ENCODE data around the gene ARL10. TPM values are rescaled to one million over a fixed set of nuclear protein-coding genes. Genes with fewer than 3 reads are reported as not detected.

The ARL10 gene
- total RNA-seq, 3 donors from 2014 or later, result 2.1 to 12.2 (median 2.3) TPM

- no peaks in the 10 kb centered on the region for H3K36me3 ChIP-seq (ENCODE audit: low read depth)
- no peak overlapping the region for H3K4me3 ChIP-seq
- intact Hi-C loops (cut with DNase I, micrococcal nuclease), result no loop called here
- DNase-seq, result no peak
- H3K4me1 ChIP-seq (ENCODE audit: low read depth), result peaks cover 8% of the 10 kb centered on the region
- H3K9me3 ChIP-seq, result no peaks in the 10 kb centered on the region
- TF ChIP-seq, protein P1, sequence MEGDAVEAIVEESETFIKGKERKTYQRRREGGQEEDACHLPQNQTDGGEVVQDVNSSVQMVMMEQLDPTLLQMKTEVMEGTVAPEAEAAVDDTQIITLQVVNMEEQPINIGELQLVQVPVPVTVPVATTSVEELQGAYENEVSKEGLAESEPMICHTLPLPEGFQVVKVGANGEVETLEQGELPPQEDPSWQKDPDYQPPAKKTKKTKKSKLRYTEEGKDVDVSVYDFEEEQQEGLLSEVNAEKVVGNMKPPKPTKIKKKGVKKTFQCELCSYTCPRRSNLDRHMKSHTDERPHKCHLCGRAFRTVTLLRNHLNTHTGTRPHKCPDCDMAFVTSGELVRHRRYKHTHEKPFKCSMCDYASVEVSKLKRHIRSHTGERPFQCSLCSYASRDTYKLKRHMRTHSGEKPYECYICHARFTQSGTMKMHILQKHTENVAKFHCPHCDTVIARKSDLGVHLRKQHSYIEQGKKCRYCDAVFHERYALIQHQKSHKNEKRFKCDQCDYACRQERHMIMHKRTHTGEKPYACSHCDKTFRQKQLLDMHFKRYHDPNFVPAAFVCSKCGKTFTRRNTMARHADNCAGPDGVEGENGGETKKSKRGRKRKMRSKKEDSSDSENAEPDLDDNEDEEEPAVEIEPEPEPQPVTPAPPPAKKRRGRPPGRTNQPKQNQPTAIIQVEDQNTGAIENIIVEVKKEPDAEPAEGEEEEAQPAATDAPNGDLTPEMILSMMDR (IDR thresholded peaks at IDR 0.05), result no peak
- no peak for ATAC-seq
These were observed 9.1 kb upstream of the ARL10 start for GRCh38 chr5:176356179-176356566.

- intact Hi-C loops (cut with DNase I, micrococcal nuclease), result no loop called here
- DNase-seq (no peak), ATAC-seq (no peak)
- H3K9me3 ChIP-seq, result no peaks in the 10 kb centered on the region
- H3K4me1 ChIP-seq (ENCODE audit: low read depth), result peaks cover 8% of the 10 kb centered on the region
- H3K4me3 ChIP-seq, result no peak overlapping the region
- no peaks in the 10 kb centered on the region for H3K36me3 ChIP-seq (ENCODE audit: low read depth)
- TF ChIP-seq, protein P1 (IDR thresholded peaks at IDR 0.05), result no peak
These were observed 5.6 kb upstream of the ARL10 start for GRCh38 chr5:176359658-176360057.

- no peaks in the 10 kb centered on the region for H3K9me3 ChIP-seq
- intact Hi-C loops (cut with DNase I, micrococcal nuclease), result no loop called here
- peak overlapping the region; percentile 56 for H3K4me3 ChIP-seq
- H3K36me3 ChIP-seq (ENCODE audit: low read depth), result no peaks in the 10 kb centered on the region
- H3K4me1 ChIP-seq (ENCODE audit: low read depth), result peaks cover 11% of the 10 kb centered on the region
- peak in 2 of 3 donors; percentile 33 to 64 for DNase-seq
- TF ChIP-seq, protein P1 (IDR thresholded peaks at IDR 0.05), result no peak
- peak; percentile 33 for ATAC-seq
These were observed 4.3 kb upstream of the ARL10 start for GRCh38 chr5:176360894-176361436.

DNA sequence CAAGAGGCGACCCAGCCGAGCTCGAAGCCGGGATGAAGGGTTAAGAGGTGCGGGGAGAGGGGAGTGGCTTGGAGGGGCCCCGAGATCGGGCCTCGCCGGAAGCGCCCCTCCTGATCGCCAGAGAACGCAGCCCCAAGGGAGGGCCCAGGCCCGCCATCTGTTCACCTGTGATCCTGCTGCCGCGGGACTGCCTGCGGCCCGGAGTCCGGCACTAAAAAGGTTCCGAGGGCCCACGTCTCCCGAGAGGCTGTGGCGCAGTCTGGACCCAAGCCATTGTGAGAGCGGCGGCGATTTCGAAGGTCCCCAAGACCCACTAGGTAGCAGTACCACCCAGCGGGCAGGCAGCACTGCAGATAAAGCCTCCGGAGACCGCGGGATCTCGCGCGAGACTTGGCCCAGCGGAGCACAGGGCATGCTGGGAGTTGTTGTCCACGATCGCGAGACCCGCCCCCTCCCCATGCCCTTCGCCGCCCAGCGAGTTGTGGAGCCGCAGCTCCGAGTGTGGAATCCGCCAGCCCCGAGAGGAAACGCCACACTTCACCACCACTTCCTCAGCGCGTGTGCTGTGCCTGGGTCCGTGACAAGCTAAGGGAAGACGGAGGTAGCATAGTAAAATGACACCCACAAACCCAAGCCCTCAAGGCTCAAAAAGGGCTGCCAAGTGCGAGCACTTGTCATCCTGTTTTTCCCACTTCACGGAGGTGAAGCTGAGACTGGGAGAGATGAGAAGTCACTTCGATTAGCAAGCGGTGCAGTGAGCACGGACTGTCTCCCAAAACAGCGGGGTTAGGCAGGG lies 3.7 kb upstream of the ARL10 start, which contains the start of gene KIAA1191:
TSS of gene KIAA1191 (minus strand) at position 328 of the 796 bp plus-strand sequence. CDS start 2,256 bp downstream, outside the sequence.
- H3K9me3 ChIP-seq, result no peaks in the 10 kb centered on the region
- intact Hi-C loops (cut with DNase I, micrococcal nuclease), result no loop called here
- ATAC-seq (peak; percentile 98), DNase-seq (peak; percentile 97 to 98 (median 98))
- peak within 1 kb of the TSS; percentile 56 for H3K4me3 ChIP-seq
- TF ChIP-seq, protein P1 (IDR thresholded peaks at IDR 0.05), result no peak
- H3K36me3 ChIP-seq (ENCODE audit: low read depth), result no peaks in the 10 kb centered on the region
- H3K4me1 ChIP-seq (ENCODE audit: low read depth), result peaks cover 11% of the 10 kb centered on the region

- ATAC-seq (no peak), DNase-seq (no peak)
- H3K4me3 ChIP-seq, result no peak overlapping the region
- H3K36me3 ChIP-seq (ENCODE audit: low read depth), result no peaks in the 10 kb centered on the region
- intact Hi-C loops (cut with DNase I, micrococcal nuclease), result no loop called here
- H3K9me3 ChIP-seq, result no peaks in the 10 kb centered on the region
- TF ChIP-seq, protein P1 (IDR thresholded peaks at IDR 0.05), result no peak
- H3K4me1 ChIP-seq (ENCODE audit: low read depth), result peaks cover 11% of the 10 kb centered on the region
These were observed 3.1 kb upstream of the ARL10 start for GRCh38 chr5:176362233-176362490.

All from mucosa of descending colon (tissue), 3 donors.